Measurements from ENCODE around the gene BAZ2B. TPM values are rescaled to one million over a fixed set of nuclear protein-coding genes. Genes with fewer than 3 reads are reported as not detected.

BAZ2B gene
- polyA plus RNA-seq, 1 of the 3 experiments (the other 2 are of a cell fraction) = 10.2 TPM

GRCh38 chr2:159637988-159638501 lies 21.7 kb upstream of the BAZ2B start:
- Histone ChIP-seq H3K79me2 (ENCODE audit: insufficient read depth) (no peaks in the 10 kb centered on the region), H3K27ac (ENCODE audit: low read depth in 2 of 2, low read length in 1 of 2) (peak overlapping the region in 1 of 2 experiments; percentile 67; a peak in 2 of 4 replicates), H4K20me1 (ENCODE audit: insufficient read depth) (no peaks in the 10 kb centered on the region), H3K4me1 (ENCODE audit: control insufficient read depth in 1 of 2, insufficient read depth in 2 of 2, low read depth in 1 of 2, low read length in 1 of 2) (peaks cover 0 to 4% of the 10 kb centered on the region in 2 experiments; a peak in 1 of 4 replicates), H3K4me2 (no peak overlapping the region), H3F3A (replicated peaks; ENCODE audit: insufficient read depth) (peaks cover 21% of the 10 kb centered on the region), H3K36me3 (replicated peaks in 1 of 2; ENCODE audit: control insufficient read depth in 1 of 2, insufficient read depth in 2 of 2, low read length in 1 of 2) (no peaks in the 10 kb centered on the region), H3K9ac (no peak overlapping the region), H2AFZ (ENCODE audit: low read depth) (no peak overlapping the region), H3K4me3 (ENCODE audit: low read depth in 2 of 2, low read length in 1 of 2) (no peak overlapping the region), H3K9me2 (no peaks in the 10 kb centered on the region), H3K27me3 (ENCODE audit: insufficient read depth) (no peaks in the 10 kb centered on the region), H3K9me3 (peaks cover 17% of the 10 kb centered on the region)
- 0 out of 2 replicates have a peak, but pooled peaks have one; percentile 5 for TF ChIP-seq MAX (IDR thresholded peaks at IDR 0.05; ENCODE audit: low read depth)
- peak; percentile 87 for TF ChIP-seq NFIC (IDR thresholded peaks at IDR 0.05; ENCODE audit: borderline replicate concordance)
- peak; percentile 59 for TF ChIP-seq TCF12 (IDR thresholded peaks at IDR 0.05)
- peak; percentile 57 for TF ChIP-seq FOSL2 (IDR thresholded peaks at IDR 0.05; ENCODE audit: borderline replicate concordance, low read depth)
- TF ChIP-seq RXRA (IDR thresholded peaks at IDR 0.05; ENCODE audit: borderline replicate concordance, low read depth) = peak; percentile 47
- TF ChIP-seq TEAD4 (IDR thresholded peaks at IDR 0.05; ENCODE audit: borderline replicate concordance, insufficient read depth) = 0 out of 2 replicates have a peak, but pooled peaks have one; percentile 45
- no peak for TF ChIP-seq REST (IDR thresholded peaks at IDR 0.05; ENCODE audit: low read depth, low read length)
- no peak for TF ChIP-seq RAD21 (IDR thresholded peaks at IDR 0.05; ENCODE audit: low read length)
- peak; percentile 20; the same call in 1 of the 2 replicates for TF ChIP-seq POLR2AphosphoS5 (IDR thresholded peaks at IDR 0.05; ENCODE audit: low read depth, low read length)
- no peak for TF ChIP-seq GATA2 (CRISPR knock-in tag; IDR thresholded peaks at IDR 0.05)
- TF ChIP-seq PBX3 (IDR thresholded peaks at IDR 0.05) = peak; percentile 74
- TF ChIP-seq JUND (IDR thresholded peaks at IDR 0.05) = peak; percentile 43
- ChIA-PET CTCF (no interaction called here), POLR2A (no interaction called here)
- WGBS (ENCODE audit: low lambda C conversion rate) = 3% methylated on average over 4 of the region's 4 CpGs
- no peak for DNase-seq

- TF ChIP-seq EP300 (IDR thresholded peaks at IDR 0.05; ENCODE audit: borderline replicate concordance in 1 of 2, low read depth in 1 of 2, low read length in 1 of 2) (no peak), RFX5 (IDR thresholded peaks at IDR 0.05; ENCODE audit: low read length) (no peak), ZBTB33 (IDR thresholded peaks at IDR 0.05; ENCODE audit: borderline replicate concordance, low read depth) (no peak)
- H3K9me3 ChIP-seq = peaks cover 17% of the 10 kb centered on the region
- no peaks in the 10 kb centered on the region for H3K27me3 ChIP-seq (ENCODE audit: insufficient read depth)
- WGBS (ENCODE audit: low lambda C conversion rate) = 98% methylated on average over 3 of the region's 3 CpGs
- ChIA-PET POLR2A (no interaction called here), CTCF (interaction anchor here (1.0 kb wide), 2 partner anchors 10 to 16 kb away, joined by 3 read pairs; no protein-coding TSS in a partner anchor)
- no peaks in the 10 kb centered on the region for H3K36me3 ChIP-seq (replicated peaks in 1 of 2; ENCODE audit: control insufficient read depth in 1 of 2, insufficient read depth in 2 of 2, low read length in 1 of 2)
- DNase-seq = no peak
- H3K4me2 ChIP-seq = no peak overlapping the region
- H3K9me2 ChIP-seq = no peaks in the 10 kb centered on the region
- no peaks in the 10 kb centered on the region for H4K20me1 ChIP-seq (ENCODE audit: insufficient read depth)
- no peak overlapping the region for H3K9ac ChIP-seq
- H3K27ac ChIP-seq (ENCODE audit: low read depth in 2 of 2, low read length in 1 of 2) = peak overlapping the region in 1 of 2 experiments; percentile 67; a peak in 2 of 4 replicates
- H3K79me2 ChIP-seq (ENCODE audit: insufficient read depth) = no peaks in the 10 kb centered on the region
- H3K4me1 ChIP-seq (ENCODE audit: control insufficient read depth in 1 of 2, insufficient read depth in 2 of 2, low read depth in 1 of 2, low read length in 1 of 2) = peaks cover 0 to 4% of the 10 kb centered on the region in 2 experiments; a peak in 1 of 4 replicates
- no peak overlapping the region for H2AFZ ChIP-seq (ENCODE audit: low read depth)
- H3K4me3 ChIP-seq (ENCODE audit: low read depth in 2 of 2, low read length in 1 of 2) = no peak overlapping the region
- peaks cover 21% of the 10 kb centered on the region for H3F3A ChIP-seq (replicated peaks; ENCODE audit: insufficient read depth)
These were observed 20.9 kb upstream of the BAZ2B start for GRCh38 chr2:159637240-159637639.
